Endothelial cell of umbilical vein (primary cell): ENCODE results near the gene KIRREL2.

Source experiments
- EZH2 ChIP-seq: IDR thresholded peaks from 2 replicates; pipeline ENCODE4 v1.6.1; 2012; ENCODE audit warnings: borderline replicate concordance, low read depth, mild to moderate bottlenecking, moderate library complexity, low read length, inconsistent platforms; ENCODE audit not compliant: severe bottlenecking
- POLR2A ChIP-seq: IDR thresholded peaks from 2 replicates; pipeline ENCODE4 v1.6.1; 2012; ENCODE audit warnings: low read depth, mild to moderate bottlenecking, control low read depth, low read length
- POLR2AphosphoS5 ChIP-seq: IDR thresholded peaks from 2 replicates; pipeline ENCODE4 v1.6.1; 2012; ENCODE audit warnings: low read depth, mild to moderate bottlenecking, control low read depth, low read length, moderate library complexity; ENCODE audit not compliant: insufficient read depth
- TF ChIP-seq, protein P1 (sequence below), 2 donors: IDR thresholded peaks; 1 replicate in 1 of 2; 2 replicates in 1 of 2; pipeline ENCODE4 v1.5.1; 2011; ENCODE audit warnings: low read length in 2 of 2, mild to moderate bottlenecking in 2 of 2, moderate library complexity in 2 of 2, control low read depth in 1 of 2, inconsistent platforms in 1 of 2, low read depth in 1 of 2; ENCODE audit not compliant: insufficient read depth in 1 of 2; ENCODE audit errors: extremely low read depth in 1 of 2
- TF ChIP-seq, protein P2 (sequence below): IDR thresholded peaks from 2 replicates; pipeline ENCODE4 v1.6.1; 2011; ENCODE audit not compliant: insufficient read depth, insufficient read length

DNA sequence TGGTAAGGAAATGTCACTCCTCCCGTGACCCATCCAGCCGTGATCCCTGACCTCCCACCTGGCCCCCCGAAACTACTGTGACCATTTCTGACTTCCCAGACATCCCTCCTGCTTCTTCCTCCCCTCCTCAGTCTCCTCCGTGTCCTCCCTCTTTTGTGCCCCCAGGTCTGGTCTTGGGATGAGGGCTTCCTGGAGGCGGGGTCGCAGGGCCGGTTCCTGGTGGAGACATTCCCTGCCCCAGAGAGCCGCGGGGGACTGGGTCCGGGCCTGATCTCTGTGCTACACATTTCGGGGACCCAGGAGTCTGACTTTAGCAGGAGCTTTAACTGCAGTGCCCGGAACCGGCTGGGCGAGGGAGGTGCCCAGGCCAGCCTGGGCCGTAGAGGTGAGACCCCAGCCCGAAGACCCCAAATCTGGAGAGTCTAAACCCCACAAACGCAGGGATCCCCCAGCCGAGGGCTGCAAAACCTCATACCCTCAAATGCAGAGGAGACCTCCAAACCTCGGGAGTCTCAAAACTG is 5.0 kb downstream of the KIRREL2 start:
- TF ChIP-seq, protein P1, sequence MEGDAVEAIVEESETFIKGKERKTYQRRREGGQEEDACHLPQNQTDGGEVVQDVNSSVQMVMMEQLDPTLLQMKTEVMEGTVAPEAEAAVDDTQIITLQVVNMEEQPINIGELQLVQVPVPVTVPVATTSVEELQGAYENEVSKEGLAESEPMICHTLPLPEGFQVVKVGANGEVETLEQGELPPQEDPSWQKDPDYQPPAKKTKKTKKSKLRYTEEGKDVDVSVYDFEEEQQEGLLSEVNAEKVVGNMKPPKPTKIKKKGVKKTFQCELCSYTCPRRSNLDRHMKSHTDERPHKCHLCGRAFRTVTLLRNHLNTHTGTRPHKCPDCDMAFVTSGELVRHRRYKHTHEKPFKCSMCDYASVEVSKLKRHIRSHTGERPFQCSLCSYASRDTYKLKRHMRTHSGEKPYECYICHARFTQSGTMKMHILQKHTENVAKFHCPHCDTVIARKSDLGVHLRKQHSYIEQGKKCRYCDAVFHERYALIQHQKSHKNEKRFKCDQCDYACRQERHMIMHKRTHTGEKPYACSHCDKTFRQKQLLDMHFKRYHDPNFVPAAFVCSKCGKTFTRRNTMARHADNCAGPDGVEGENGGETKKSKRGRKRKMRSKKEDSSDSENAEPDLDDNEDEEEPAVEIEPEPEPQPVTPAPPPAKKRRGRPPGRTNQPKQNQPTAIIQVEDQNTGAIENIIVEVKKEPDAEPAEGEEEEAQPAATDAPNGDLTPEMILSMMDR (IDR thresholded peaks at IDR 0.05; ENCODE audit: extremely low read depth in 1 of 2, insufficient read depth in 1 of 2, low read depth in 1 of 2, low read length in 2 of 2) = no peak
- TF ChIP-seq POLR2A (no peak), EZH2 (no peak), POLR2AphosphoS5 (no peak)
- TF ChIP-seq, protein P2, sequence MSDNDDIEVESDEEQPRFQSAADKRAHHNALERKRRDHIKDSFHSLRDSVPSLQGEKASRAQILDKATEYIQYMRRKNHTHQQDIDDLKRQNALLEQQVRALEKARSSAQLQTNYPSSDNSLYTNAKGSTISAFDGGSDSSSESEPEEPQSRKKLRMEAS = no peak
